Calu3 (cell line): Measurements from ENCODE around the gene LBH. TPM values are rescaled to one million over a fixed set of nuclear protein-coding genes. Genes with fewer than 3 reads are reported as not detected.
A peak's percentile ranks its signal among the peaks of the same experiment; 100 is the strongest.

ENCODE experiments used
- BruUV-seq: library from RNA; stranded (reverse); fragments of 400-500 nt; replicated peaks from 2 replicates; lab custom pipeline; 2021; lab: Mats Ljungman, UMichigan
- CTCF ChIA-PET: fragments of 300-600 bp; sonication (Branson Sonifier 250); formaldehyde crosslinking; loops from one replicate; lab custom pipeline; 2022; ENCODE audit warnings: antibody characterized with exemption; lab: Charles Lee
- DNase-seq: peaks from one replicate; pipeline ENCODE4 v3.0.0; 2022
- H3K27ac Mint-ChIP-seq: one replicate; pipeline ENCODE4 v1.8.0; 2022; ENCODE audit warnings: mixed read lengths; ENCODE audit not compliant: unreplicated experiment
- H3K27me3 Mint-ChIP-seq: one replicate; pipeline ENCODE4 v1.8.0; 2022; ENCODE audit warnings: mixed read lengths; ENCODE audit not compliant: unreplicated experiment
- H3K36me3 Mint-ChIP-seq: one replicate; pipeline ENCODE4 v1.8.0; 2022; ENCODE audit warnings: mild to moderate bottlenecking, moderate library complexity, mixed read lengths; ENCODE audit not compliant: insufficient read depth, unreplicated experiment
- H3K4me1 Mint-ChIP-seq: one replicate; pipeline ENCODE4 v1.8.0; 2022; ENCODE audit warnings: mild to moderate bottlenecking, low read depth, mixed read lengths; ENCODE audit not compliant: unreplicated experiment
- H3K4me3 Mint-ChIP-seq: one replicate; pipeline ENCODE4 v1.8.0; 2022; ENCODE audit warnings: mild to moderate bottlenecking, low read depth, moderate library complexity, mixed read lengths; ENCODE audit not compliant: unreplicated experiment
- H3K9me3 Mint-ChIP-seq: one replicate; pipeline ENCODE4 v1.8.0; 2022; ENCODE audit warnings: low read depth, mixed read lengths; ENCODE audit not compliant: unreplicated experiment
- intact Hi-C: fragments of 100-400 bp; cut with micrococcal nuclease; formaldehyde crosslinking; loops from one replicate; pipeline ENCODE4 v1.10.0; 2022; ENCODE audit not compliant: unreplicated experiment
- total RNA-seq: library from RNA; stranded (reverse); gene quantifications from 2 replicates; pipeline ENCODE4 v1.2.3, GENCODE V29; 2022
- TF ChIP-seq, protein P1 (sequence below): fragments of 200-600 bp; IDR thresholded peaks from one replicate; pipeline ENCODE4 v1.8.0; 2022; ENCODE audit warnings: antibody characterized with exemption; ENCODE audit not compliant: unreplicated experiment

LBH gene
- total RNA-seq, 1 experiment from 2014 or later = 3.3 TPM

DNA sequence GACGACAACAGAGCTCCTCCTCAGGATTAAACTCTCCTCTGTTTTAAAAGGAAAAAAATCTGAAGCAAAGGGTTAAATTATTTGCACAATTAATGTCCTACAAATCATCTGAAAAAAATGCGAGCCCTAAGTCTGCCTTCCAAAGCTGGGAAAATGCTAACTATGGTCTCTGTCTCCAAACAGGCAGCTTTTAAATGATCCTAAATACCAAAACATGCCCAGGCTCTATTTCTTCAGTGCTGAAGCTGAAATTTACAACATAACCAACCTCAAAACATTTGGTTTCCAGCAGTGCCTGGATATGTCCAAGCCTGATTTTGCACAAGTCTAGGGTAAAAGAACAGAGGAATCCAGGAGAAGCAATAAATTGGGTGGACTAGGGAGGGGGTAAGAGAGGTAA is 57.2 kb downstream of the LBH start:
- intact Hi-C loops = no loop called here

DNA sequence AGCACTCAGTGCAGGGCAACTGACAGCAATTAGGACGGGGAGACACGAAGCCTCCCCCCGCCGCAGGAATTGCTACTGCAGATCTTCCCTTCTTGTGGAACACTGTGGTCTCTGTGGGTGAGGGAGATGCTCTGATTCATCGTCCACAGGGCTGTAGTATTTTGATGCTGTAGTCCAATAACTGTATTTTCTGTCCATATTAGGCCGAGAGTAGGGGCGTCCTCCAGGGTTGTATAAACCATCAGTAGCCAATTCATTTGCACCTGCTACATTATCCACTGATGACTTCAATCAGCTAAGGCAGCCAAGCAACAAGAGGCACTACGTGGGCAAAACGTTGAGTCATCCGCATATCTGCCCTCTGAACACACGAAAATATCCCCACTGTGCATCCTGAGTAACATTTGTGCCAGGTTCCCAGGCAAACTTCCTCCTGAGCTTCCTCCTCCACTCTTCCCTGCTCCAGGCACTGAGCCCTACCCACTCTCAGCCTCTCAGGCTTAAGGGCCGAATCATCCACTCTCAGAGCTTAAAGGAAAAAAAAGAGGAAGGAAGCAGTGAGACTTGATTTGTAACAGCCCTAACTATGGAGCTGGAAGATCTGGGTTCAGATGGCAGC is 62.1 kb downstream of the LBH start:
- TF ChIP-seq, protein P1, sequence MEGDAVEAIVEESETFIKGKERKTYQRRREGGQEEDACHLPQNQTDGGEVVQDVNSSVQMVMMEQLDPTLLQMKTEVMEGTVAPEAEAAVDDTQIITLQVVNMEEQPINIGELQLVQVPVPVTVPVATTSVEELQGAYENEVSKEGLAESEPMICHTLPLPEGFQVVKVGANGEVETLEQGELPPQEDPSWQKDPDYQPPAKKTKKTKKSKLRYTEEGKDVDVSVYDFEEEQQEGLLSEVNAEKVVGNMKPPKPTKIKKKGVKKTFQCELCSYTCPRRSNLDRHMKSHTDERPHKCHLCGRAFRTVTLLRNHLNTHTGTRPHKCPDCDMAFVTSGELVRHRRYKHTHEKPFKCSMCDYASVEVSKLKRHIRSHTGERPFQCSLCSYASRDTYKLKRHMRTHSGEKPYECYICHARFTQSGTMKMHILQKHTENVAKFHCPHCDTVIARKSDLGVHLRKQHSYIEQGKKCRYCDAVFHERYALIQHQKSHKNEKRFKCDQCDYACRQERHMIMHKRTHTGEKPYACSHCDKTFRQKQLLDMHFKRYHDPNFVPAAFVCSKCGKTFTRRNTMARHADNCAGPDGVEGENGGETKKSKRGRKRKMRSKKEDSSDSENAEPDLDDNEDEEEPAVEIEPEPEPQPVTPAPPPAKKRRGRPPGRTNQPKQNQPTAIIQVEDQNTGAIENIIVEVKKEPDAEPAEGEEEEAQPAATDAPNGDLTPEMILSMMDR = no peak
- H3K27ac Mint-ChIP-seq = peak overlapping the region; percentile 43
- no TSS peak for BruUV-seq

More for the DNA sequence above, 57.2 kb downstream of the LBH start:
- no peak overlapping the region for H3K27ac Mint-ChIP-seq
- H3K27me3 Mint-ChIP-seq = no peaks in the 10 kb centered on the region
- TF ChIP-seq, protein P1 = no peak
- CTCF ChIA-PET = interaction anchor here (1.6 kb wide), 1 partner anchor 12 kb away, joined by 3 read pairs; no protein-coding TSS in a partner anchor
- H3K36me3 Mint-ChIP-seq = no peaks in the 10 kb centered on the region
- DNase-seq = no peak
- H3K9me3 Mint-ChIP-seq = no peaks in the 10 kb centered on the region
- no peak overlapping the region for H3K4me3 Mint-ChIP-seq
- no TSS peak for BruUV-seq
- peaks cover 8% of the 10 kb centered on the region for H3K4me1 Mint-ChIP-seq

DNA sequence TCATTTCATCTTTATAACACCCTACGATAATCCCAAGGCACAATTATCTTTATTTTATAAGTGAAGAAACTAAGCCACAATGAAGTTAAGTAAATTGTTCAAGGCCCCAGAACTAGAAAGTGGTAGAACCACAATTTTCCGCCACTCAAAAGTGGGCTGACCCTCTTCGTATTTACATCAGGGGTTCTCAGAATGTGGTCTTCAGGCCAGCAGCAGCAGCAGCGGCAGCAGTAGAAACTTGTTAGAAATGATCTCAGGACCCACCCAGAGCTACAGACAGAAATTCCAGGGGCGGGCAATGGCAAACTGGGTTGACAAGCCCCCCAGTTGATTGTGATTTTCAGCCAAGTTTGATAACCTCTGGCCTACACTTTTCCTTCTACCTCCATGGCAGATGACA is 62.8 kb downstream of the LBH start:
- H3K4me1 Mint-ChIP-seq = peaks cover 13% of the 10 kb centered on the region
- DNase-seq = no peak
- intact Hi-C loops = no loop called here
- H3K27ac Mint-ChIP-seq = no peak overlapping the region
- no peaks in the 10 kb centered on the region for H3K9me3 Mint-ChIP-seq
- TF ChIP-seq, protein P1 = no peak
- H3K4me3 Mint-ChIP-seq = no peak overlapping the region
- H3K36me3 Mint-ChIP-seq = peaks cover 6% of the 10 kb centered on the region
- no TSS peak for BruUV-seq
- H3K27me3 Mint-ChIP-seq = no peaks in the 10 kb centered on the region
- CTCF ChIA-PET = interaction anchor here (1.0 to 1.3 kb wide), 2 partner anchors 20 to 417 kb away, joined by 4 read pairs; no protein-coding TSS in a partner anchor

More for the DNA sequence above, 62.1 kb downstream of the LBH start:
- intact Hi-C loops = no loop called here
- CTCF ChIA-PET = interaction anchor here (0.6 to 1.3 kb wide), 3 partner anchors 19 to 418 kb away, joined by 3 to 4 read pairs (median 4); no protein-coding TSS in a partner anchor
- peak; percentile 41 for DNase-seq
- no peaks in the 10 kb centered on the region for H3K9me3 Mint-ChIP-seq
- no peaks in the 10 kb centered on the region for H3K27me3 Mint-ChIP-seq
- H3K36me3 Mint-ChIP-seq = peaks cover 6% of the 10 kb centered on the region
- H3K4me3 Mint-ChIP-seq = no peak overlapping the region
- H3K4me1 Mint-ChIP-seq = peaks cover 13% of the 10 kb centered on the region

DNA sequence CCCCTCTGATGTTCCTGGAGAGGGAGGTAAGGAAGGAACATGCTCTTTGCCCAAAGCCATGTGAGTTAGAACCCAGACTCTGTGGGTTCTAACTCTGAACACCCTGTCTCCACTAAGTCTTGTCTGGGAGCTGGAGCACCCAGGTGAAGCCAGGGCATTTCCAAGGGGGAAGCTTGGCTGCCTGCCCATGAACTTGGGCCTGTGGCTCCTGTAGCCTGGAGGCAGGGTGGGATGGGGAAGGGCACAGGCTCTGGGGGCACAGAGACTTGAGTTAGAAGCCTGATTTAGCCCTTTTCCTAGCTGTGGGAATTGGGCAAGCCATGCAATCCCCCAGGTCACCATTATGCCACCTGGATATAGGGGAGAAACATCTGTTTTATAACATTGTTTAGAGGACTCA is 65.2 kb downstream of the LBH start:
- Mint-ChIP-seq H3K36me3 (peaks cover 6% of the 10 kb centered on the region), H3K4me1 (peaks cover 13% of the 10 kb centered on the region), H3K27me3 (no peaks in the 10 kb centered on the region), H3K9me3 (no peaks in the 10 kb centered on the region), H3K27ac (no peak overlapping the region), H3K4me3 (no peak overlapping the region)
- TF ChIP-seq, protein P1 = no peak
- intact Hi-C loops = no loop called here
- CTCF ChIA-PET = no interaction called here
- DNase-seq = no peak
- BruUV-seq = no TSS peak
